ENCODE results near the gene CTNNA3. TPM values are rescaled to one million over a fixed set of nuclear protein-coding genes. Genes with fewer than 3 reads are reported as not detected.

Gene CTNNA3
- total and polyA plus RNA-seq, 10 donors, result 0.03 to 2.4 (median 0.76) TPM; not detected in 1

DNA sequence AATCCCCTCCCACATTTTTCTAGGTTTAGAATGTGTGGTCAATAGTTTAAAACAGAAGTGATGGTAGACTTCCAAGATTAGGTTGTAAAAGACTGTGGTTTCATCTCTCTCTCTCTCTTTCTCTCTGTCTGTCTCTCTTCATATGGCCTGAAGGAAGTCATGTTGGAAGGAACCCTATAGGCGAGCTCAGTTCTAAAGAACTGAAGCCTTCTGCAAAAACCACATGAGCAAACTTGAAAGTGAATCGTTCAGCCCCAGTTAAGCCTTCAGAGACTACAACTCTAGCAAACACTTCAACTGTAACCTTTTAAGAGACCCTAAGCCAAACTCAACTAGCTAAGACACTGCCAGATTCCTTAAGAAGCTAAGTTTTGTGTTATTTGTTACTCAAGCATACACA is 1477.7 kb downstream of the CTNNA3 start:
- Histone ChIP-seq H3K4me3 (no peak overlapping the region), H3K9me3 (no peaks in the 10 kb centered on the region), H3K27ac (no peak overlapping the region), H3K36me3 (no peaks in the 10 kb centered on the region), H3K27me3 (replicated peaks in 1 of 7) (no peaks in the 10 kb centered on the region), H3K4me1 (no peaks in the 10 kb centered on the region)
- no peak for DNase-seq
- intact Hi-C loops (cut with DNase I; ENCODE audit: low total_unique reads), result no loop called here
- WGBS, 5 donors, result 56 to 76% (median 70%) methylated on average over 2 of the region's 2 CpGs
- TF ChIP-seq POLR2AphosphoS5 (IDR thresholded peaks at IDR 0.05) (no peak), POLR2A (IDR thresholded peaks at IDR 0.05) (no peak)
- TF ChIP-seq, protein P1, sequence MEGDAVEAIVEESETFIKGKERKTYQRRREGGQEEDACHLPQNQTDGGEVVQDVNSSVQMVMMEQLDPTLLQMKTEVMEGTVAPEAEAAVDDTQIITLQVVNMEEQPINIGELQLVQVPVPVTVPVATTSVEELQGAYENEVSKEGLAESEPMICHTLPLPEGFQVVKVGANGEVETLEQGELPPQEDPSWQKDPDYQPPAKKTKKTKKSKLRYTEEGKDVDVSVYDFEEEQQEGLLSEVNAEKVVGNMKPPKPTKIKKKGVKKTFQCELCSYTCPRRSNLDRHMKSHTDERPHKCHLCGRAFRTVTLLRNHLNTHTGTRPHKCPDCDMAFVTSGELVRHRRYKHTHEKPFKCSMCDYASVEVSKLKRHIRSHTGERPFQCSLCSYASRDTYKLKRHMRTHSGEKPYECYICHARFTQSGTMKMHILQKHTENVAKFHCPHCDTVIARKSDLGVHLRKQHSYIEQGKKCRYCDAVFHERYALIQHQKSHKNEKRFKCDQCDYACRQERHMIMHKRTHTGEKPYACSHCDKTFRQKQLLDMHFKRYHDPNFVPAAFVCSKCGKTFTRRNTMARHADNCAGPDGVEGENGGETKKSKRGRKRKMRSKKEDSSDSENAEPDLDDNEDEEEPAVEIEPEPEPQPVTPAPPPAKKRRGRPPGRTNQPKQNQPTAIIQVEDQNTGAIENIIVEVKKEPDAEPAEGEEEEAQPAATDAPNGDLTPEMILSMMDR (IDR thresholded peaks at IDR 0.05 in 8 of 11, conservative IDR thresholded peaks at IDR 0.05 in 3 of 11), result no peak

DNA sequence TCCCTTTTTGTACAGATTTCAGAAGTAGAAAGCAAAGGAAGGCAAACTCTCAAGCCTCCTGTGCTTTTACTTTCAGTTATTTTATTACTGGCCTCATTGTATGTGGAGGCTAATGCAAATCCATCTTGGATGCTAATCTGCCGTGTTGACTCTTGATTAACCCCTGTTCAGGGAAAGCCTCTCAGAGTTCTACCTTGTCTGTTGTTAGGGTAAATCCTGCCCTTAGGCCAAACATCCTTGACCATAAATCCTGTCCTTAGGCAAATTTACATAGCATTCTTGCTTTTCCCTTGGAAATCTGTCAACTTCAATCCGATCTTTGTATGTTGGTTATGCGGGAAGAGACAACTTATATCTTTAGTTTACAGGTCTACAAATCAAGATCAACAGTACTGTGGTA is 1480.1 kb downstream of the CTNNA3 start:
- Histone ChIP-seq H3K27ac (no peak overlapping the region), H3K36me3 (no peaks in the 10 kb centered on the region), H3K4me1 (no peaks in the 10 kb centered on the region), H3K9me3 (no peaks in the 10 kb centered on the region), H3K4me3 (no peak overlapping the region), H3K27me3 (replicated peaks in 1 of 7) (no peaks in the 10 kb centered on the region)
- DNase-seq, result no peak
- intact Hi-C loops (cut with DNase I; ENCODE audit: low total_unique reads), result no loop called here
- no peak for TF ChIP-seq POLR2AphosphoS5 (IDR thresholded peaks at IDR 0.05)
- TF ChIP-seq, protein P1 (IDR thresholded peaks at IDR 0.05 in 8 of 11, conservative IDR thresholded peaks at IDR 0.05 in 3 of 11), result no peak
- no peak for TF ChIP-seq POLR2A (IDR thresholded peaks at IDR 0.05)
- 78 to 92% (median 86%) methylated on average over 3 of the region's 3 CpGs for WGBS, 5 donors

DNA sequence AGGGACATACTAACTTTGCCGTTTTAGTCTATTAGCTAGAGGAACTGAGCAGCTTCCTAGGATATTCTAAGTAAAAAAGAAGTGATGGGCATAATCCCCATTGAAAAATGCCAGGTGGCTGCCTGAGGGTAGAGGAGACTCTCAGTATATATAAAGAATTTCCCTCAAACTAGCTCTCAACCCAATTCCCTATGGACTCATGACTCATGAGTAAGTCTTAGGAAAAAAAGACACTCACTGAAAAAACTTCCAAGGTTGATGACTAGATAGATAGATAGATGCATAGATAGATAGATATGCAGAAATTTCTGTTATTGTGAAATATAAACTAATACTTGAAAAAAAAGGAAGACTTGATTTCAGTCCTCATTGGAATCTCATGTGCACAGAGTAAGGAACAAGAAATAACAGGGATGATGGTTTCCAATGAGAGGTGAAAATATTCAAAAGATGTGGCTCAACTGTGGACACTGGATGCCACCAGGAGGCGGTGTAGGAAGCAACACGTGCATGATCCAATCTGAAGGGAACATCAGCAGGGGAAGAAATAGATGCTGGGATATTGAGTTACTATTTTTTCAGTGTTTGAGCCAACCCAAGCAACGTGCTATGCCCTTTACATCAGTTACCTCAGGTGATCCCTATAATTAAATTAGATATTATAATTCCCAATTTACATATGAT is 1481.1 kb downstream of the CTNNA3 start:
- DNase-seq, result no peak
- H3K27me3 ChIP-seq (replicated peaks in 1 of 7), result no peaks in the 10 kb centered on the region

DNA sequence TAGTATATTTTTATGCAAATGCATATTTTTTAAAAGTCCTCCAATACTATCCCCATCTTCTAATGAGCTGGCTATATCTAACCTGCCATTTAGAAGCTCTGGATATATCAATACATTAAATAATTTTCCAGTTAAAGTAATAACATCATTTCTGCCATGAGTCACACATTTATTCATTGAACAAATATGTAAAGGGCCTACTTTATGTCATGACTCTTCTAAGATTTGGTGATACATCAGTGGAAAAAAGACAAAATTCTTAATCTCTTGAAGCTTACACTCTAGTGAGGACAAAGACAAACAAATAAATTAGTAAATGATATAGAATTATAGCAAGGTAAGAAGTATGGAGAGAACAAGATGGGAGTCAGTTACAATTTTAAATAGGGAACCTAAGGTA is 1487.0 kb downstream of the CTNNA3 start:
- no peak for DNase-seq
- no peaks in the 10 kb centered on the region for H3K4me1 ChIP-seq
- H3K4me3 ChIP-seq, result no peak overlapping the region
- no peaks in the 10 kb centered on the region for H3K36me3 ChIP-seq
- no peaks in the 10 kb centered on the region for H3K9me3 ChIP-seq
- TF ChIP-seq POLR2AphosphoS5 (IDR thresholded peaks at IDR 0.05) (no peak), POLR2A (IDR thresholded peaks at IDR 0.05) (no peak)
- TF ChIP-seq, protein P1 (IDR thresholded peaks at IDR 0.05 in 8 of 11, conservative IDR thresholded peaks at IDR 0.05 in 3 of 11), result no peak
- intact Hi-C loops (cut with DNase I; ENCODE audit: low total_unique reads), result no loop called here
- no peak overlapping the region for H3K27ac ChIP-seq
- H3K27me3 ChIP-seq (replicated peaks in 1 of 7), result no peaks in the 10 kb centered on the region

More for the DNA sequence above, 1481.1 kb downstream of the CTNNA3 start:
- Histone ChIP-seq H3K4me1 (no peaks in the 10 kb centered on the region), H3K9me3 (no peaks in the 10 kb centered on the region), H3K27ac (no peak overlapping the region), H3K4me3 (no peak overlapping the region), H3K36me3 (no peaks in the 10 kb centered on the region)
- 64 to 71% (median 67%) methylated on average over 4 of the region's 4 CpGs for WGBS, 5 donors
- intact Hi-C loops (cut with DNase I; ENCODE audit: low total_unique reads), result no loop called here
- TF ChIP-seq POLR2AphosphoS5 (IDR thresholded peaks at IDR 0.05) (no peak), POLR2A (IDR thresholded peaks at IDR 0.05) (no peak)
- TF ChIP-seq, protein P1 (IDR thresholded peaks at IDR 0.05 in 8 of 11, conservative IDR thresholded peaks at IDR 0.05 in 3 of 11), result no peak

All from spleen (tissue), 11 donors.